Measurements from ENCODE around the gene CASP7.

GRCh38 chr10:113665352-113665751 lies 14.4 kb upstream of the CASP7 start:
- TF ChIP-seq EP300 (IDR thresholded peaks at IDR 0.05) (no peak), POLR2A (IDR thresholded peaks at IDR 0.05) (no peak)
